NCI-H2107 treated with DMSO at 0.1 percent for 48 hours (cell line): ENCODE results near the gene PRIM2.
"Not testable (repeated sequence)": the region's sequence is repeated elsewhere in the genome, so short reads cannot be mapped to it uniquely, and the experiment has no call there.

Source experiments
- DNase-seq: peaks from one replicate; lab custom pipeline; 2025; ENCODE audit not compliant: unreplicated experiment; lab: John Stamatoyannopoulos, UW

PRIM2 gene, protein sequence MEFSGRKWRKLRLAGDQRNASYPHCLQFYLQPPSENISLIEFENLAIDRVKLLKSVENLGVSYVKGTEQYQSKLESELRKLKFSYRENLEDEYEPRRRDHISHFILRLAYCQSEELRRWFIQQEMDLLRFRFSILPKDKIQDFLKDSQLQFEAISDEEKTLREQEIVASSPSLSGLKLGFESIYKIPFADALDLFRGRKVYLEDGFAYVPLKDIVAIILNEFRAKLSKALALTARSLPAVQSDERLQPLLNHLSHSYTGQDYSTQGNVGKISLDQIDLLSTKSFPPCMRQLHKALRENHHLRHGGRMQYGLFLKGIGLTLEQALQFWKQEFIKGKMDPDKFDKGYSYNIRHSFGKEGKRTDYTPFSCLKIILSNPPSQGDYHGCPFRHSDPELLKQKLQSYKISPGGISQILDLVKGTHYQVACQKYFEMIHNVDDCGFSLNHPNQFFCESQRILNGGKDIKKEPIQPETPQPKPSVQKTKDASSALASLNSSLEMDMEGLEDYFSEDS

DNA sequence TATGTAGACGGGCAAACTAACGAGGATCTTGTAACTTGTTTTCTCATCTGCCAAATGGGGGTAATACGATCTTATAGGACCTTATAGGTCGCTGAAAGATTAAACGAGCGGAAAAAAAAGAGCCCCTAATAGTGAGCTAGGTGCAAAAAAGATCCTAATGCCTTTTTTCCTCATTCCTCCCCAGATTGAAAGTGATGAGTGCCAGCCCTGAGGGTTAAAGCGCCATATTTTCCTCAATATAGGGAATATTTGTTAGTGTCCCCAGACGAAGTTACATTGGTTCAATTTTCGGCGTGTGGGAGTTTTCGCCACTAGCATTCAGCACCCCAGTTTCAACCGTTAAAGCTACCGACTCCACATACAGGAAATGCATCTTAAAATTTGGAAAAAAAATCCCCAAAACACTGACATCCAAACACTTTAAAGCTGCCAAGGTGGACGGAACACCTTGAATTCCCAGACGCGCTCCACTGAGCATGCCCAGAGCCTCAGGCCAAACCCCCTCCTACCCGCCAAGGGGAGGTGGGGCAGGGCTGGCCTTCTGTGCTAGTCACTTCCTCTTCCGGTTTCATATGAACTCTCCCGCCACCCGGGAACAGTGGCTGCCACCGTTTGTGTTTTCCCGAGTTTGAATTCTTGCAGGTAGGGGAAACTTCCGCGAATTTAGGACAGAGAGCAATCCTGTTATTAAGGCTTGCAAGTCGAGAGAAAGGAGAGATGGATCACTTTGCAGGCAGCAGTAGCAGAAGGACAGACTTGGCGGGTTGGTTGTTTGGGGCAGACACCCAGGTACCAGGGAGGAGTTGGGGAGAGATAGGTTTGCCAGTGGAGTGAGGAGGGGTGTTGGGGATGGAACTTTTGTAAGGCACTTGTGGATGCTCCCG lies at the start of gene PRIM2:
Gene PRIM2, plus strand, starts transcription at position 571 of the 884 bp plus-strand sequence. CDS start 816 bp downstream, outside the sequence.
- peak; percentile 58 for DNase-seq

DNA sequence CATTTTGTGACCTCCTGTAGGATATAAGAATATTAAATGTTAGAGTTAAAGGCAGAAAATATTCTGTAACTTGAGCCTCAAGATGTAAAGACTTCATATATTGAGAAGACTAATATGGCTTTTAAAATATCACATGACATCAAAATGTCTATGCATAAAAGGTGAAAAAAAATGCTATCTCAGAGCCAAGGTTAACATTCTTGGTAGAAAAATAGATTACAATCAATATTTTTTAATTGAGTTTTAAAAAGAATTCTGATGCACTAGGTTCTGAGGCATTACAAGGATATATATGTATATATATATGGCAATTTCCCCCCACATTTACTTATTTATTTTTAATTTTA lies 49.2 kb upstream of the PRIM2 start:
- no peak for DNase-seq

DNA sequence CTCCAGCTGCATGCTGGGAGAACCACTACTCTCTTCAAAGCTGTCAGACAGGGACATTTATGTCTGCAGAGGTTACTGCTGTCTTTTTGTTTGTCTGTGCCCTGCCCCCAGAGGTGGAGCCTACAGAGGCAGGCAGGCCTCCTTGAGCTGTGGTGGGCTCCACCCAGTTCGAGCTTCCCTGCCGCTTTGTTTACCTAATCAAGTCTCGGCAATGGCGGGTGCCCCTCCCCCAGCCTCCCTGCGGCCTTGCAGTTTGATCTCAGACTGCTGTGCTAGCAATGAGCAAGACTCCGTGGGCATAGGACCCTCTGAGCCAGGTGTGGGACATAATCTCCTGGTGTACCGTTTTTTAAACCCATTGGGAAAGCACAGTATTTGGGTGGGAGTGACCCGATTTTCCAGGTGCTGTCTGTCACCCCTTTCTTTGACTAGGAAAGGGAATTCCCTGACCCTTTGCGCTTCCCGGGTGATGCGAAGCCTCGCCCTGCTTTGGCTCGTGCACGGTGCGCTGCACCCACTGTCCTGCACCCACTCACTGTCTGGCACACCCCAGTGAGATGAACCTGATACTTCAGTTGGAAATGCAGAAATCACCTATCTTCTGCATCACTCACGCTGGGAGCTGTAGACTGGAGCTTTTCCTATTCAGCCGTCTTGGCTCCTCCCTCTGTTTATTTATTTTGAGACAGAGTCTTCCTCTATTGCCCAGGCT lies 43.2 kb upstream of the PRIM2 start:
- not testable (repeated sequence) for DNase-seq

DNA sequence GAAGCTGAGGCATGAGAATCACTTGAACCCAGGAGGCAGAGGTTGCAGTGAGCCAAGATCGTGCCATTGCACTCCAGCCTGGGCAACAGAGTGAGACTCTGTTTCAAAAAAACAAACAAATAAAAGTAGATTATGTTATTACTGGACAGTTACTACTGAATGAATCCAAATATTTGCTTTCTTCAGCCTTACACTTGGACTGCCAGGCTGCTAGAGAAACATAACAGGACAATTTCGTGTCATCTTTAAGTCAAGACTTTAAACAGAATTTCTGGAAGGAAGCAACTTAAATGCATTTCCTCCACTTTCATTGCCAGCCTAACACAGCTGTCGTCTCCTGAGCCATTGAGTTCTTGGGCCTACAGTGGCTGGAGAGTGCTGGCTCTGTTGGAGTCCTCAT lies 42.0 kb upstream of the PRIM2 start:
- DNase-seq: no peak

DNA sequence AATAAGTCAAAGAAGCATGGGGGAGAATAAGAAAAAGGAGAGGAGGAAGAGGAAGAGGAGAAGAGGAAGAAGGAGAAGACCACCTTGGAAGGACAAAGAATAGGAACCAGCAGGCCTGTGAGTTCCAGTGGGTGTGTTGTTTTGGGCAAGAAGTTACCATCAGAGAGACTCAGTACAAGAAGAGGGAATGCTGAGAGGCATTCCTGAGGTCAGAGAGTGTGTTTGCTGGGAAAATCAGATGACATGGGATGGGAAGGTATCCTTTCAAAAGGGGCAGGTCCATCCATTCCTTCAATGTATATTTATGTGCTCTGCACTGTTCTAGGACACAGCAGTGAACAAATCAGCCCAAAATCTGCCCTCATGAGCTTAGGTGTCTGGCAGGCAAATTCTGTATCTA lies 40.5 kb upstream of the PRIM2 start:
- DNase-seq: no peak

DNA sequence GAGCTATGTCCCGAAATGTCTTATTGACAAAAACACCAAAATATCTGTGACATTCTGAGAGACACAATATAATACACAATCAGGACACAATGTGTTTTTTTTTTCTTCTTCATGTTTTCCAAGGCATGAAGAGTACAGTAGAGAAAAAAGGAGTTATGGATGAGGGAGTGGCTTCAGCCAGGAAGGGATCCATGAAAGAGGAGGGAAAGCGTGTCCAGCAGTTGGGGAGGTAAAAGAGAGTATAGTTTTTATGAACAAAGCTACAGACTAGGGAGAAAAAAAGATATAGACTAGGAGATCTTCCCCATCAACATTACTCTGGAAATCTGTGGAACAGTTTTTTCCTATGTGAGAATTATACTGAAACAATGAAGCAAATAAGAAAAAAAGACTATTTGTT lies 38.9 kb upstream of the PRIM2 start:
- DNase-seq: no peak

DNA sequence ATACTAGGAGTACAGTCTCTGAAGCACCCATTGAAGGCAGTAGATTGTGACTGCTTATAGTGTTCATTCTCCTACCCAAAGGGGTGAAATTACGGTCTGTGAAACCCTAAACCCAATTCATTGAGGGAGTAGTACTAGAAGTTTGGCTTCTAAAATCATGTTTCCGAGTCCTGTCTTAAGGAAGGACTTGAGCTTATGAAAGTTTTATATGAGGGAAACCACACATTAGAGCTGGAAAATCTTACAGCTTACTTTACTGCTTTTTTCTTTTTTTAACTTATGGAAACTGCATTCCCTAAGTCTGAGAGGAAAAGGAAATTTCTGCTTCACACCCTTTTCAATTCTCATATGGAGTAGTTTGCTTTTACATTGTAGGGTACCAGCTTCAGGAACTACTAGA lies 38.4 kb upstream of the PRIM2 start:
- DNase-seq: no peak

DNA sequence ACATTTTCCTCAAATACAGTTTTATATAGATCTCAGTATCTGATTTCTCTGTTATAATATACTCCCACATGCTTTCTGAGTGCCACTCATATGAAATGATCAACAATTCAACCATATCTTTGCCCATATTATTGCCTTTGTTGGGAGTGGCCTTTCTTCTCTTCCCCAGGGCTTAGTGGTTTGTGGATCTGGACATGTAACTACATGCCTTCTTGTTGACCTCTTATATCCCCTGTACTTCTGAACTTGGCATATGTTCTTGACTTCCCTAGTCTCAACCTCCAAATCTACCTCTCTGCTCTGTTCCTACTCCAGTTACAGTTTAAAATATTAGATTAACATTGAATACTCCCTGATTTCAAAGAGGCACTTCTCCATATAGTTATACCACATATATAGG lies 34.3 kb upstream of the PRIM2 start:
- no peak for DNase-seq

DNA sequence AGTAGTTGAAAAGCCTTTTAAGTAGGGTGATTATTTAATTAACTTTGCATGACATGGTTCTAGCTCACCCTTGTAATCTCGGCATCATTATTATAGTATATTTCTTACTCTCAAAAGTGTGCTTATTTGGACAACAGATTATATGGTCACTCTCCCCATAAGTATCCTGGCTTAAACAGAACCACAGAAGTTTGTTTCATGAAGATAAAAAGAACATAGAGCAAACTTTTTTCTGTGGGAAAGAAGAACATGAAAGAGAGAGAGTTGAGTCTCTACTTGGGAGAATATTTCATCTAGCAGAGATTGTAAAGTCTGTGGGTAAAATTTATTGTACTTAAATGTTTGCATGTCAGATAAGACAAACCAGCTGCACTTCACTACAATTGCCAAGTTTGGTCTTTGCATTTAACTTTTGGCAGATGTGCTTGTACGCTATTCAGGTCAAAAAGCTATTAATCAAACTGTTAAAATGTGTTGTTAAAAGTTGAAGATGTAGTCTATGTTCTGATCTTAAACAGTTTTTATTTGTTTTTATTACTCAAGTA lies 33.4 kb upstream of the PRIM2 start:
- DNase-seq: no peak

DNA sequence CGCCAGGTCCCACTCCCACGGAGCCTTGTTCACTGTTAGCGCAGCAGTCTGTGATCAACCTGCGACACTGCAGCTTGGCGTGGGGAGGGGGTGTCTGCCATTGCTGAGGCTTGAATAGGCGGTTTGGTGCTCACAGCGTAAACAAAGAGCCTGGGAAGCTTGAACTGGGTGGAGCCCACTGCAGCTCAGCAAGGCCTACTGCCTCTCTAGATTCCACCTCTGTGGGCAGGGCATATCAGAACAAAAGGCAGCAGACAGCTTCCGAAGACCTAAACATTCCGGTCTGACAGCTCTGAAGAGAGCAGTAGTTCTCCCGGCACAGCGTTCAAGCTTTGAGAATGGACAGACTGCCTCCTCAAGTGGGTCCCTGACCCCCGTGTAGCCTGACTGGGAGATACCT lies 29.3 kb upstream of the PRIM2 start:
- not testable (repeated sequence) for DNase-seq

DNA sequence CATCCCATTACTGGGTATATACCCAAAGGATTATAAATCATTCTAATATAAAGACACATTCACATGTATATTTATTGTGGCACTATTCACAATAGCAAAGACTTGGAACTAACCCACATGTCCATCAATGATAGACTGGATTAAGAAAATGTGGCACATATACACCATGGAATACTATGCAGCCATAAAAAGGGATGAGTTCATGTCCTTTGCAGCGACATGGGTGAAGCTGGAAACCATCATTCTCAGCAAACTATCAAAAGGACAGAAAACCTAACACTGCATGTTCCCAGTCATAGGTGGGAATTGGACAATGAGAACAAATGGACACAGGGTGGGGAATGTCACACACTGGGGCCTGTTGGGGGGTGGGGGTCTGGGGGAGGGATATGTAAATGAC lies 24.0 kb upstream of the PRIM2 start:
- DNase-seq: not testable (repeated sequence)

DNA sequence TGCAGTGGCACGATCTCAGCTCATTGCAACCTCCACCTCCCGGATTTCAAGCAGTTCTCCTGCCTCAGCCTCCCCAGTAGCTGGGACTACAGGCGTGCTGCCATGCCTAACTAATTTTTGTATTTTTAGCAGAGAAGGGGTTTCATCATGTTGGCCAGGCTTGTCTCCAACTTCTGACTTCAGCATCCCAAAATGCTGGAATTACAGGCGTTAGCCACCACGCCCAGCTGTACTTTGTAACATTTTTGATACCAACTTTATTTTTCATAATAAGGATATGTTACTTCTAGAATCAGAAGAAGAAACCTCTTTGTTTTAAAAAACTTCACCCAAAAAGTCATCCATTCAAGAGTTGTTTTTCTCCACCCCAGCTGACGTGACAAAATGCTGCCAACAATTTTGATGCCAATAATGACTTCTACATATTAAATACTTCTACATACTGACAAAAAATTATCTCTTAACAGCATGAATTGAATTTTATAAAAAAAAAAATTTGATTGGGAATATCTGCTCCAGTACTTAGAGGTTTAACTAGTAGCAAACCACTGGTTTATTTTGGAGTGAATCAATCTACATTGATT lies 22.5 kb upstream of the PRIM2 start:
- no peak for DNase-seq

DNA sequence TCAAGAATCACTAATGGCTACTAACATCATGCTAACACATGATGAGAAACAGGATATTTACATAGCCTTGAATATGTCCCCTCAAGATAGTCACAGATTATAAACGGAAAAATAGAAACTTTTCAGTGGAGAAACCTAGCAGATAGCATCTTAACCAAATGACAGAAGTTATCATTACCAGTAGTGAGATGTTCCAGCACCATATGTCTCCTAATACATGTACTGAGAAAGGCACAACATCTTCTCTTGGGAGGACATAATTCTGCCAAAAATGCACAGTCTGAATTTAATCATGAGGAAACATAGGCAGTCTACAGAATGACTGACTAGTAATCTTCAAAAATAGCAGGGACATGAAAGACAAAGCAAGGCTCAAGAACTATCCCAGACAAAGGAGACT lies 19.9 kb upstream of the PRIM2 start:
- no peak for DNase-seq

DNA sequence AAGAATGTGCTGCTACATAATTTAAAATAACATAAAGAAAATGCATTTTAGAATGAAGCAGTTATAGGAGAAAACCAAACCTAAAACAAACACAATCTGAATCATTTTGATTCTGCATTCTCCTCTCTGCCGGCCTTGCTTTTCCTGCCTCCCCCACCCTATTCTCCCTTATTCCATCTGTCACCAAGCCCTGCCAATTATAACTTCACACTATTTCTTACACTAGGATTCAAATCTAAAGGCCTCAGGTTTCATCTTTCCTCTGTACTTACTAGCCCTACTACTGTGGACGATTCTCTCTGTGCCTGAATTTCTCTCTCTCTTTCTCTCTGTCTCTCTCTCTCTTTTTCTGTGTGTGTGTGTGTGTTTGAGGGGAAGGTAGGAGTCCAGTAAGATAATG lies 18.7 kb upstream of the PRIM2 start:
- no peak for DNase-seq

DNA sequence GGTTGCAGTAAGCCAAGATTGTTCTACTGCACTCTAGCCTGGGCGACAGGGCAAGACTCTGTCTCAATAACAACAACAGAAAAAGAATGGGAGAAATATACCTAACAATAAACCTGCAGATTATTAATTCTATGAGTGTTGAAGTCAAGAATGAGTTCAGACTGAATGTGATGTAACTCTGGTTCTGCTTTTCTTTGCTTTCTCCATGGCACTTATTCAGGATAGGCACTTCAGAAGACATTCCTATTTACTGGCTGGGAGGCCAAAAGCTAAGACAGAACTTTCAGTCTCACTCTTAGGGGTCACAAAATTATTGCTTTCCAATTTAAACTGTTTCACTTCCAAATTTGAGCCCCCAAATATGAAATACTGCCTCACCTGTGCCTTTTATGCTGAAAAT lies 15.7 kb upstream of the PRIM2 start:
- no peak for DNase-seq

DNA sequence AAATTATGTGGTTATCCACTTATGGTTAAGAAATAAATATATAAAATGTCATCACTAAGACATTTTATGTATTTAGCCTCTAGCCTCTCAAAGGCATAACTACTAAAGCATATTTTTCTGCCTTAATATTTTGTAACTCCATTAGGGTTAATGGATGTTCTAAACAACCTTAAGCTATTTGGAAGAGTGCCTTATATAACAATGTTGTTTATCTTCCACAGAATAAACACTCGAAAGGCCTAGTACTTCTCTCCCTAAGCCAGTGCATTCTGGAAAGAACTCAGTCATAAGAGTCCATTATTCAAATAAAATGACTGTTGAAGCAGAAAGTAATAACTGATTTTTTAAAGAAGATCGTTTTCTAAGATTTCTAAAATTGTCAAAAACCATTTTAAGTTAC lies 15.0 kb upstream of the PRIM2 start:
- no peak for DNase-seq

DNA sequence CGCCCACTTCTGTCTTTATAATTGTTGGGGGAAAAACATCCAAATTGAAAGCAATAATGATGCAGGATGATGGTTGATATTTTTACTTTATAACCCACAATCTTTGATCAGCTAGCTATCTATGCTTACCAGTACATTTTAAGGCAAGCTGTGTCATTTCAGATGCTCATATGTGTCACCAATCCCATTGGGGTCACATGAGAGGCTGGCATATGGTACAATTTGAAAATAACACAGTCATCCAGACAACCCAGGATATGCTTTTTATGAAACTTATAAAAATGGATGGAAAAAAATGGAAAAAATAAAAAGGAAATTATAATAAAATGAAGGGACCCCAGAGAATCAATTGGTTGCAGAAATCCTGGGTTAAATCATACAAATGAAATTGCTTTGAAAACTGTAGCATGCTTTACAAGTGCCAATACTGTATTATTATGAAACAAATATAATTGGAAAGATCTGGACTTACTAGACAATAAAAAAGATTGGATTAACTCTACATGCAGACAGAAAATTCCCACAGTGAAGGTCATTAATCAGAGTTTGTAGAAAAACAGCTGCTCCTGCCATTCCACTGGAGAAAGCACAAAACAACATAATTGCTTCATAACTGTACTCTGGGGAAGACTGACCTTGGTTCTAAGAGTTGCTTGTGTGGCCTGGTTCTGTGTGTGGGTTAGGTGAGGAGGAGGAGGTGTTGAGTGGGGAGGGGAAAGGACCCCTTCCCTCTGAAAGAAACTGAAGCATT lies 13.3 kb upstream of the PRIM2 start:
- DNase-seq: no peak

DNA sequence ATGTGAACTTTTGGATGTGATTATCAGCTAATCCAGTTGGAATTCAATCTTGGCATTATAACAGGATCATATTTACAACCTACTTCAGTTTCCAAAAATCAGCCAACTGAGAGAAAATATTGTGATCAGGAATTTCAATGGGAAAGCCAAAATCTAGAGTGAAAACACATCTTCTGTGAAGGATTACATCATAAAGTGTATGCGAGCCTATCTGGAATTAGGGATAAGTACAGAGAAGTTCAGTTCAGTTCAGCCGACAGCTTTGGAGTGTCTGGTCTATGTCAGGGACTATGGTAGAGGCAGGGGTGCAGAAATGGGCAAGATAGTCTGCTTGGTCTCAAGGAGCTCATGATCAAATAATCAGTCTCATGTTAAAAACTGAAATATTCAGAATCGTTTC lies 12.3 kb upstream of the PRIM2 start:
- DNase-seq: no peak

DNA sequence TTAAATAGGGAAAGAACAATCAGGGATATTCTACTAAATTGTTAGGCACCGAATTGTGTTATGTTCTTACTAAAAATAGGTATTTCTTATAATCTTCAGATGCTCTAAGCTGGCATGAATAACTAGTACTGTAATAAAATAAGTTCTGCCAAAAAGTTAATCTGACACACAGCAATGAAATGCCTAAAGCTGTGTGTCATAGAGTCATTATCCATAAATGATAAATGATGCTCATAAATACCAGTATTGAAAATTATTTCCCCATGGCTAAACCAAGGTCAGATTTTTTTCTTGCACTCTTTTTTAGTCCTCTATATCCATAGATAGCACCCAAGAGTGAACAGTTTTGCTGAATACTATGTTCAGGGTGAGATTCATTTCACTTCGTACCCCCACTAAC lies 11.7 kb upstream of the PRIM2 start:
- no peak for DNase-seq

DNA sequence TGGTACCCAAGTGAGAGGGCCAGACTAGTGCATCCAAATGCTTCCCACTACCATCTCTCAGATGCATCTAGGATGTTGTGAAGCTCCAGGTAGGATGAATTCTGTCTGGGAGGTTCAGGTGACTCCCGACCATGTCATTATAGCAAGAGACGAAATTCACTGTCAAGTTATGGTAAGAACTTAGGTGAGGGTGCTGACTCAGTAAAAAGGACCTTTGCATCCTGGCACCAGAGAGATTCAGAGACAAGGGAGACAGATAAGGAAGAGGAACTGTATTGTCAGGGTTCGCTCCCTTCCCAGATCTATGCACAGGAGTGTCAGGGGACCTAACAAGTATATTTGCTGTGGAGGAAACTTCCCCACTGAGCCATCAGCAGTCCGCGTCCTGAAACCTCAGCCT lies 11.2 kb upstream of the PRIM2 start:
- DNase-seq: no peak
